ENCODE data around the gene SPOCK3.
"Not testable (repeated sequence)": the region's sequence is repeated elsewhere in the genome, so short reads cannot be mapped to it uniquely, and the experiment has no call there.

The SPOCK3 gene

GRCh38 chr4:167234316-167234881, at the start of gene SPOCK3:
Gene SPOCK3, minus strand, starts transcription at chr4:167234494.
- no peak for DNase-seq (ENCODE audit: low read depth)

GRCh38 chr4:167282171-167282864, 48.0 kb upstream of the SPOCK3 start:
- no peak for DNase-seq (ENCODE audit: low read depth)

GRCh38 chr4:167281545-167281944, 47.3 kb upstream of the SPOCK3 start:
- DNase-seq (ENCODE audit: low read depth): not testable (repeated sequence)

GRCh38 chr4:167274351-167274750, 40.1 kb upstream of the SPOCK3 start:
- no peak for DNase-seq (ENCODE audit: low read depth)

- DNase-seq (ENCODE audit: low read depth): no peak
These were observed 30.9 kb upstream of the SPOCK3 start for GRCh38 chr4:167265231-167265630.

- DNase-seq (ENCODE audit: low read depth): no peak
These were observed 14.0 kb upstream of the SPOCK3 start for GRCh38 chr4:167248271-167248670.

GRCh38 chr4:167239627-167240026, 5.3 kb upstream of the SPOCK3 start:
- no peak for DNase-seq (ENCODE audit: low read depth)

- no peak for DNase-seq (ENCODE audit: low read depth)
These were observed 3.9 kb upstream of the SPOCK3 start for GRCh38 chr4:167238226-167238625.

- no peak for DNase-seq (ENCODE audit: low read depth)
These were observed 494 bp downstream of the SPOCK3 start for GRCh38 chr4:167233685-167234315.

- no peak for DNase-seq (ENCODE audit: low read depth)
These were observed 1.2 kb downstream of the SPOCK3 start for GRCh38 chr4:167232805-167233684.

GRCh38 chr4:167230744-167231143, 3.5 kb downstream of the SPOCK3 start:
- no peak for DNase-seq (ENCODE audit: low read depth)

GRCh38 chr4:167222099-167222498, 12.2 kb downstream of the SPOCK3 start:
- no peak for DNase-seq (ENCODE audit: low read depth)

- no peak for DNase-seq (ENCODE audit: low read depth)
These were observed 13.2 kb downstream of the SPOCK3 start for GRCh38 chr4:167221084-167221483.

GRCh38 chr4:167218022-167218608, 16.2 kb downstream of the SPOCK3 start:
- DNase-seq (ENCODE audit: low read depth): no peak

- no peak for DNase-seq (ENCODE audit: low read depth)
These were observed 17.5 kb downstream of the SPOCK3 start for GRCh38 chr4:167216783-167217182.

GRCh38 chr4:167210166-167210565, 24.1 kb downstream of the SPOCK3 start:
- DNase-seq (ENCODE audit: low read depth): no peak

- DNase-seq (ENCODE audit: low read depth): no peak
These were observed 37.8 kb downstream of the SPOCK3 start for GRCh38 chr4:167196344-167197012.

- DNase-seq (ENCODE audit: low read depth): no peak
These were observed 43.9 kb downstream of the SPOCK3 start for GRCh38 chr4:167190379-167190778.

GRCh38 chr4:167185465-167185864, 48.8 kb downstream of the SPOCK3 start:
- no peak for DNase-seq (ENCODE audit: low read depth)

GRCh38 chr4:167183036-167183435, 51.3 kb downstream of the SPOCK3 start:
- no peak for DNase-seq (ENCODE audit: low read depth)

- no peak for DNase-seq (ENCODE audit: low read depth)
These were observed 56.4 kb downstream of the SPOCK3 start for GRCh38 chr4:167177925-167178324.

Measured in T-helper 22 cell (primary cell).